Fibroblast of lung (primary cell): Measurements from ENCODE around the gene TSPAN31.

Source experiments
- CTCF ChIP-seq, 2 donors: IDR thresholded peaks in 1 of 2; conservative IDR thresholded peaks in 1 of 2; 1 replicate in 1 of 2; 2 replicates in 1 of 2; pipeline ENCODE4 v1.5.1; 2011 to 2012; ENCODE audit warnings: low read length in 2 of 2, control low read depth in 1 of 2, inconsistent platforms in 1 of 2, low read depth in 1 of 2, mild to moderate bottlenecking in 1 of 2
- EZH2 ChIP-seq: IDR thresholded peaks from 2 replicates; pipeline ENCODE4 v1.5.1; 2012; ENCODE audit warnings: low read length, control low read depth, mild to moderate bottlenecking; ENCODE audit errors: missing control alignments

- TF ChIP-seq CTCF (conservative IDR thresholded peaks at IDR 0.05 in 1 of 2, IDR thresholded peaks at IDR 0.05 in 1 of 2; ENCODE audit: low read depth in 1 of 2, low read length in 2 of 2) (no peak), EZH2 (no peak)
These were observed 31.6 kb upstream of the TSPAN31 start for GRCh38 chr12:57713209-57713608.
